SIG-M5 (cell line): ENCODE results near the gene RHBG.
"Not testable (repeated sequence)": the region's sequence is repeated elsewhere in the genome, so short reads cannot be mapped to it uniquely, and the experiment has no call there.

Experiments
- DNase-seq: peaks from one replicate; lab custom pipeline; 2025; lab: John Stamatoyannopoulos, UW

The RHBG gene

GRCh38 chr1:156360534-156360933 lies 8.5 kb upstream of the RHBG start:
- DNase-seq = no peak

- no peak for DNase-seq
These were observed 3.3 kb upstream of the RHBG start for GRCh38 chr1:156365754-156366153.

- no peak for DNase-seq
These were observed 2.4 kb upstream of the RHBG start for GRCh38 chr1:156366378-156367166.

GRCh38 chr1:156367383-156368156 lies 1.4 kb upstream of the RHBG start:
- DNase-seq = no peak

GRCh38 chr1:156368157-156368658 lies 803 bp upstream of the RHBG start:
- DNase-seq = no peak

- not testable (repeated sequence) for DNase-seq
These were observed 775 bp downstream of the RHBG start for GRCh38 chr1:156369685-156370286.

GRCh38 chr1:156371553-156372264 lies 2.7 kb downstream of the RHBG start:
- DNase-seq = no peak

GRCh38 chr1:156372265-156372586 lies 3.2 kb downstream of the RHBG start:
- DNase-seq = no peak

- DNase-seq = no peak
These were observed 3.9 kb downstream of the RHBG start for GRCh38 chr1:156372876-156373275.

- no peak for DNase-seq
These were observed 4.5 kb downstream of the RHBG start for GRCh38 chr1:156373546-156373945.

GRCh38 chr1:156376146-156376545 lies 7.1 kb downstream of the RHBG start:
- no peak for DNase-seq

- no peak for DNase-seq
These were observed 8.2 kb downstream of the RHBG start for GRCh38 chr1:156376958-156377919.

- no peak for DNase-seq
These were observed 9.5 kb downstream of the RHBG start for GRCh38 chr1:156378557-156378956.

GRCh38 chr1:156379420-156380165 lies 10.6 kb downstream of the RHBG start:
- DNase-seq = no peak

- no peak for DNase-seq
These were observed 13.6 kb downstream of the RHBG start for GRCh38 chr1:156382561-156382960.

- no peak for DNase-seq
These were observed 14.0 kb downstream of the RHBG start for GRCh38 chr1:156383023-156383422.

- no peak for DNase-seq
These were observed 15.0 kb downstream of the RHBG start for GRCh38 chr1:156384007-156384406.

- no peak for DNase-seq
These were observed 15.6 kb downstream of the RHBG start for GRCh38 chr1:156384658-156385057.

GRCh38 chr1:156385534-156386031 lies 16.6 kb downstream of the RHBG start:
- DNase-seq = peak; percentile 41
